Pulmonary artery endothelial cell (primary cell): Measurements from ENCODE around the gene TMEM235. TPM values are rescaled to one million over a fixed set of nuclear protein-coding genes. Genes with fewer than 3 reads are reported as not detected.

Experiments
- DNase-seq: peaks from one replicate; pipeline ENCODE4 v3.0.0-alpha.2; 2011; ENCODE audit warnings: low read depth, low spot score
- total RNA-seq: library from RNA; depleted of rRNA; stranded (reverse); fragments of >200 nt; gene quantifications from 2 replicates; pipeline ENCODE4 v1.2.3, GENCODE V29; 2014

The TMEM235 gene
- total RNA-seq, 1 donor from 2014 or later: not detected

GRCh38 chr17:78272181-78272913, 40.9 kb downstream of the TMEM235 start:
- DNase-seq: no peak

- no peak for DNase-seq
These were observed 41.5 kb downstream of the TMEM235 start for GRCh38 chr17:78272914-78273258.

- no peak for DNase-seq
These were observed 42.4 kb downstream of the TMEM235 start for GRCh38 chr17:78273813-78274212.

- DNase-seq: no peak
These were observed 43.9 kb downstream of the TMEM235 start for GRCh38 chr17:78275355-78275754.

GRCh38 chr17:78276098-78276887, 44.9 kb downstream of the TMEM235 start:
- DNase-seq: no peak

GRCh38 chr17:78278139-78278741, 46.8 kb downstream of the TMEM235 start:
- DNase-seq: no peak

- DNase-seq: no peak
These were observed 48.0 kb downstream of the TMEM235 start for GRCh38 chr17:78279360-78279990.

- no peak for DNase-seq
These were observed 49.9 kb downstream of the TMEM235 start for GRCh38 chr17:78281249-78281845.

GRCh38 chr17:78284146-78284545, 52.7 kb downstream of the TMEM235 start:
- DNase-seq: no peak

GRCh38 chr17:78289004-78289403, 57.6 kb downstream of the TMEM235 start:
- DNase-seq: no peak

GRCh38 chr17:78289802-78290363, 58.5 kb downstream of the TMEM235 start:
- peak; percentile 72 for DNase-seq

Other genes starting within 250 kb of the TMEM235 start
- gene TMC6, start 102.9 kb upstream of the TMEM235 start, total RNA-seq: 16.7 and 20.2 TPM in 2 replicates
- gene TMC8, start 100.9 kb upstream of the TMEM235 start, total RNA-seq: under 0.01 TPM in 1 of 2 replicates, not detected in the other
- not detected in 2 replicates for gene C17orf99, start 85.2 kb upstream of the TMEM235 start, total RNA-seq
- gene SYNGR2, start 63.0 kb upstream of the TMEM235 start, total RNA-seq: 32.9 and 35.8 TPM in 2 replicates
- 108 and 190 TPM in 2 replicates for gene TK1, start 44.6 kb upstream of the TMEM235 start, total RNA-seq
- 46.6 and 49.5 TPM in 2 replicates for gene AFMID, start 44.3 kb upstream of the TMEM235 start, total RNA-seq
- 61.7 and 109 TPM in 2 replicates for gene BIRC5, start 17.4 kb upstream of the TMEM235 start, total RNA-seq
- gene SOCS3, start 128.4 kb downstream of the TMEM235 start, total RNA-seq: 31.5 and 71.3 TPM in 2 replicates
- gene PGS1, start 147.0 kb downstream of the TMEM235 start, total RNA-seq: 32.0 and 40.0 TPM in 2 replicates